Body of pancreas (tissue), 4 donors: Measurements from ENCODE around the gene HAGHL. TPM values are rescaled to one million over a fixed set of nuclear protein-coding genes. Genes with fewer than 3 reads are reported as not detected.

Experiments
- ATAC-seq: fragments of 150-250 bp; one replicate; pipeline ENCODE4 v1.9.1; 2016
- DNase-seq, 4 donors: peaks; one replicate each; pipeline ENCODE4 v3.0.0-alpha.2; 2019
- H3K27ac ChIP-seq, 4 donors: fragments of 200-600 bp; sonication (generic); 1 replicate in 3 of 4; 2 replicates in 1 of 4; pipeline versions ENCODE4 v1.5.1 to v1.6.1; 2016 to 2019; ENCODE audit warnings: mild to moderate bottlenecking in 1 of 4, mixed read lengths in 1 of 4, moderate library complexity in 1 of 4
- H3K27me3 ChIP-seq, 2 donors: fragments of 200-600 bp; sonication (generic); one replicate each; pipeline ENCODE4 v1.6.0; 2016; ENCODE audit warnings: mild to moderate bottlenecking in 1 of 2
- H3K36me3 ChIP-seq, 2 donors: fragments of 200-600 bp; sonication (generic); replicated peaks in 1 of 2; 2 replicates each; pipeline ENCODE4 v1.5.1; 2016; ENCODE audit warnings: low read depth in 2 of 2; ENCODE audit not compliant: insufficient read depth in 1 of 2
- H3K4me1 ChIP-seq: fragments of 200-600 bp; sonication (generic); one replicate; pipeline ENCODE4 v1.6.0; 2016
- H3K4me3 ChIP-seq, 2 donors: fragments of 200-600 bp; sonication (generic); 1 replicate in 1 of 2; 2 replicates in 1 of 2; pipeline ENCODE4 v1.5.1; 2016 to 2019
- H3K9me3 ChIP-seq, 3 donors: fragments of 200-600 bp; sonication (generic); 1 replicate in 2 of 3; 2 replicates in 1 of 3; pipeline ENCODE4 v1.5.1; 2016
- CTCF ChIP-seq, 7 experiments: fragments of 450-650 bp in 4 of 7; fragments of 200-600 bp in 3 of 7; sonication (generic) in 3 of 7; IDR thresholded peaks; one replicate each; pipeline ENCODE4 v1.5.1; 2016 to 2019; ENCODE audit warnings: antibody characterized with exemption in 7 of 7
- POLR2A ChIP-seq, 3 donors: fragments of 450-650 bp; IDR thresholded peaks; one replicate each; pipeline ENCODE4 v1.6.1; 2016; ENCODE audit warnings: antibody characterized with exemption in 3 of 3, mild to moderate bottlenecking in 2 of 3
- WGBS, 2 donors: methylation state at CpG; one replicate each; pipeline ENCODE4 v1.1.5; 2017; 5-methylcytosine and 5-hydroxymethylcytosine counted together
- intact Hi-C: fragments of 100-400 bp; cut with DNase I; formaldehyde crosslinking; loops from one replicate; pipeline ENCODE4 v1.15.1; 2023
- total RNA-seq, 2 donors: library from RNA; depleted of rRNA; stranded (reverse); fragments of >200 nt; gene quantifications; one replicate each; pipeline ENCODE4 v1.1.0, GENCODE V29; 2016

HAGHL gene
- total RNA-seq, 2 donors from 2014 or later, result 2.6 TPM; not detected in 1

GRCh38 chr16:761625-762513 is 35.0 kb downstream of the HAGHL start:
- no peak for DNase-seq

DNA sequence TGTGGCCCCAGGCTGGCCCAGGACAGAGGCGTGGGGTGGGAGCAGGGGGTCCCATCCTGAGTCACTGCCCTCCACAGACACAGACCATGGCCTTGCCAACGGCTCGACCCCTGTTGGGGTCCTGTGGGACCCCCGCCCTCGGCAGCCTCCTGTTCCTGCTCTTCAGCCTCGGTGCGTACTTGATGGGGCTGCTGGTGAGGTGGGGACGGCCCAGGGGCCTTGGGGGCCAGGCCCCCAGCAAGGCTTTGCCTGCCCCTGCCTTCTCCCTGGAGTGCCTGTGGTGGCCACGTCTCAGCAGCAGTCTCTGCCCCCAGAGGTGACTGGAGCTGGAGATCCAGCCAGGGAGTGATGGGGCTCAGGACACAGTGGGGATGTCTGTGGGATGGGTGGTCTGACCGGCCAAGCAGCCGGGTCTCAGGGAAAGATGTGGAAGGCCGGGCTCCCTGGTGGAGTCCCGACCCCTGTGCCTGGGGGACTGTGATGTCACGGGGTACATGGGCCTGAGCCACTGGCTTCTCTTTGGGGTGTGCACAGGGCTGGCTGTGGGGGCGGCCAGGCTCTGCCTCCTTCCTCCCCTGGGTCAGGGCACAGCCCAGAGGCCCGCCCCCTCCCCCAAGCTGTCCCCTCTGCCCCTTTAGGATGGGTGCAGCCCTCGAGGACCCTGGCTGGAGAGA is 35.8 kb downstream of the HAGHL start:
- H3K9me3 ChIP-seq, result no peaks in the 10 kb centered on the region
- intact Hi-C loops, result no loop called here
- ATAC-seq (no peak), DNase-seq (no peak)
- H3K27ac ChIP-seq, result no peak overlapping the region
- TF ChIP-seq CTCF (IDR thresholded peaks at IDR 0.05) (no peak), POLR2A (IDR thresholded peaks at IDR 0.05) (no peak)
- H3K4me3 ChIP-seq, result no peak overlapping the region
- H3K36me3 ChIP-seq, result no peaks in the 10 kb centered on the region
- WGBS, 2 donors, result 43 to 66% methylated on average over 4 to 16 of the region's 17 CpGs
- H3K4me1 ChIP-seq, result no peaks in the 10 kb centered on the region
- no peaks in the 10 kb centered on the region for H3K27me3 ChIP-seq

More at GRCh38 chr16:761625-762513, 35.0 kb downstream of the HAGHL start:
- Histone ChIP-seq H3K4me1 (no peaks in the 10 kb centered on the region), H3K27ac (no peak overlapping the region), H3K4me3 (no peak overlapping the region), H3K36me3 (no peaks in the 10 kb centered on the region), H3K9me3 (no peaks in the 10 kb centered on the region), H3K27me3 (no peaks in the 10 kb centered on the region)
- intact Hi-C loops, result no loop called here
- ATAC-seq, result no peak
- no peak for TF ChIP-seq CTCF (IDR thresholded peaks at IDR 0.05)
- no peak for TF ChIP-seq POLR2A (IDR thresholded peaks at IDR 0.05)
- whole genome bisulfite sequencing, 2 donors, result 62 to 71% methylated on average over 2 to 21 of the region's 22 CpGs

- 56 to 59% methylated on average over 7 to 20 of the region's 21 CpGs for WGBS, 2 donors
- H3K27me3 ChIP-seq, result no peaks in the 10 kb centered on the region
- ATAC-seq (no peak), DNase-seq (no peak)
- H3K9me3 ChIP-seq, result no peaks in the 10 kb centered on the region
- H3K4me3 ChIP-seq, result no peak overlapping the region
- no peaks in the 10 kb centered on the region for H3K4me1 ChIP-seq
- H3K36me3 ChIP-seq, result no peaks in the 10 kb centered on the region
- no peak overlapping the region for H3K27ac ChIP-seq
- intact Hi-C loops, result no loop called here
- no peak for TF ChIP-seq CTCF (IDR thresholded peaks at IDR 0.05)
- TF ChIP-seq POLR2A (IDR thresholded peaks at IDR 0.05), result no peak
These were observed 36.7 kb downstream of the HAGHL start for GRCh38 chr16:763369-764183.

DNA sequence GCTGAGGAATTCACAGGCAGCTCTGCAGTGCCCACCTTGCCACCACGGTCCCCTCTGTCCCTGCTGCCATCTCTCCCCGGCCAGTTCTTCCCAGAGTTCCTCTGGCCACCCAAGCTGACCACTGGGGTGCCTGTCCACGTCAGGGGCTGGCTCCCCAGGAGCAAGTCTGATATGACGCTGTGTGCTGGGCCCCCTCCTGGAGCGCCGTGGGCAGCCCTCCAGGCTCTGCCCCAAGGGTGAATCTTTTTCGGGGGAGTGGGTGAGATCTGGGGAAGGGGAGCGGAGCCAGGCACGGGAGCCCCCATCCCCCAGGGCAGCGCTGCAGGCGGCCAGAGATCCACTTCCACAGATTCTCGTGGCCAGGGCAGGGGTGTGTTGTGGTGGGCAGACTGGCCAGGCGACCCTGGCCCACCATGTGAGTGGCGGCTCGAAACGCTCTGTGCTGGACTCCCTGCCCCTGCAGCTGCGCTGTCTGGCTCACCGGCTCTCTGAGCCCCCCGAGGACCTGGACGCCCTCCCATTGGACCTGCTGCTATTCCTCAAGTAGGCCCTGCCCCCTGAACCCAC is 37.4 kb downstream of the HAGHL start:
- intact Hi-C loops, result no loop called here
- H3K36me3 ChIP-seq, result no peaks in the 10 kb centered on the region
- DNase-seq, result no peak
- WGBS, 2 donors, result 54 to 90% methylated on average over 2 to 20 of the region's 20 CpGs
- TF ChIP-seq POLR2A (IDR thresholded peaks at IDR 0.05) (no peak), CTCF (IDR thresholded peaks at IDR 0.05) (no peak)
- no peaks in the 10 kb centered on the region for H3K9me3 ChIP-seq
- no peak overlapping the region for H3K27ac ChIP-seq
- H3K4me3 ChIP-seq, result no peak overlapping the region
- no peaks in the 10 kb centered on the region for H3K27me3 ChIP-seq
- no peaks in the 10 kb centered on the region for H3K4me1 ChIP-seq
- ATAC-seq, result no peak
